Omental fat pad (tissue), 4 donors: ENCODE results near the gene MAPKAP1. TPM values are rescaled to one million over a fixed set of nuclear protein-coding genes. Genes with fewer than 3 reads are reported as not detected.

Experiments
- ATAC-seq: fragments of 150-250 bp; one replicate; pipeline ENCODE4 v1.9.1; 2016; ENCODE audit warnings: mild to moderate bottlenecking, moderate library complexity; ENCODE audit not compliant: low FRiP score
- DNase-seq: peaks from one replicate; pipeline ENCODE4 v3.0.0-alpha.2; 2019; ENCODE audit warnings: low spot score
- total RNA-seq, 4 donors: library from RNA; depleted of rRNA; stranded (reverse); fragments of >200 nt; gene quantifications; one replicate each; pipeline ENCODE4 v1.1.0, GENCODE V29; 2016
- TF ChIP-seq, protein P1 (sequence below), 3 donors: fragments of 450-650 bp; IDR thresholded peaks; one replicate each; pipeline ENCODE4 v1.5.1; 2016 to 2017; ENCODE audit warnings: antibody characterized with exemption in 3 of 3, mild to moderate bottlenecking in 3 of 3, moderate library complexity in 2 of 3

Gene MAPKAP1
- total RNA-seq, 4 donors from 2014 or later, result 60.0 to 78.0 (median 72.9) TPM

DNA sequence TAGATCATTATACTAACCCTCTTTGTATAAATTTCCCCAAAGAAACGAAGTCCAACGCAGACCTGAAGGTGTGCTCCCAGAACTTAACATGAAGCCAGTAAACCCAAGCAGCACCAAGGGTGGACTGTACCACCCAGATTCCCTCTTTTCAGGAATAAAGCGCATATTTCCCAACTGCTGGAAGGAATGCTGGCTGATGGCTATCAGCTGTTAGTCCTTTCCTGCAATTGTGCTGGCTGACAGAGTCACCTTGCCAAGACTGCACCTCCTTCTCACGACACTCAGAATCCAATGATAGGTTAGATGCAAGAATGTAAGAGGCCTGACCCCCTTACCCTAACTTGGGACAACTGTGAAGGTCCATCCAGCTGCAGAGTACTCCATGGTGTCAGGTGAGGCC, 93.9 kb downstream of the MAPKAP1 start:
- TF ChIP-seq, protein P1, sequence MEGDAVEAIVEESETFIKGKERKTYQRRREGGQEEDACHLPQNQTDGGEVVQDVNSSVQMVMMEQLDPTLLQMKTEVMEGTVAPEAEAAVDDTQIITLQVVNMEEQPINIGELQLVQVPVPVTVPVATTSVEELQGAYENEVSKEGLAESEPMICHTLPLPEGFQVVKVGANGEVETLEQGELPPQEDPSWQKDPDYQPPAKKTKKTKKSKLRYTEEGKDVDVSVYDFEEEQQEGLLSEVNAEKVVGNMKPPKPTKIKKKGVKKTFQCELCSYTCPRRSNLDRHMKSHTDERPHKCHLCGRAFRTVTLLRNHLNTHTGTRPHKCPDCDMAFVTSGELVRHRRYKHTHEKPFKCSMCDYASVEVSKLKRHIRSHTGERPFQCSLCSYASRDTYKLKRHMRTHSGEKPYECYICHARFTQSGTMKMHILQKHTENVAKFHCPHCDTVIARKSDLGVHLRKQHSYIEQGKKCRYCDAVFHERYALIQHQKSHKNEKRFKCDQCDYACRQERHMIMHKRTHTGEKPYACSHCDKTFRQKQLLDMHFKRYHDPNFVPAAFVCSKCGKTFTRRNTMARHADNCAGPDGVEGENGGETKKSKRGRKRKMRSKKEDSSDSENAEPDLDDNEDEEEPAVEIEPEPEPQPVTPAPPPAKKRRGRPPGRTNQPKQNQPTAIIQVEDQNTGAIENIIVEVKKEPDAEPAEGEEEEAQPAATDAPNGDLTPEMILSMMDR (IDR thresholded peaks at IDR 0.05), result no peak
- no peak for DNase-seq
- no peak for ATAC-seq

- ATAC-seq (no peak), DNase-seq (no peak)
- TF ChIP-seq, protein P1 (IDR thresholded peaks at IDR 0.05), result no peak
These were observed 94.4 kb downstream of the MAPKAP1 start for GRCh38 chr9:125612616-125613015.

- TF ChIP-seq, protein P1 (IDR thresholded peaks at IDR 0.05), result no peak
- no peak for ATAC-seq
- DNase-seq, result no peak
These were observed 95.8 kb downstream of the MAPKAP1 start for GRCh38 chr9:125611121-125611765.

- DNase-seq (no peak), ATAC-seq (no peak)
- TF ChIP-seq, protein P1 (IDR thresholded peaks at IDR 0.05), result no peak
These were observed 97.3 kb downstream of the MAPKAP1 start for GRCh38 chr9:125609744-125610143.

DNA sequence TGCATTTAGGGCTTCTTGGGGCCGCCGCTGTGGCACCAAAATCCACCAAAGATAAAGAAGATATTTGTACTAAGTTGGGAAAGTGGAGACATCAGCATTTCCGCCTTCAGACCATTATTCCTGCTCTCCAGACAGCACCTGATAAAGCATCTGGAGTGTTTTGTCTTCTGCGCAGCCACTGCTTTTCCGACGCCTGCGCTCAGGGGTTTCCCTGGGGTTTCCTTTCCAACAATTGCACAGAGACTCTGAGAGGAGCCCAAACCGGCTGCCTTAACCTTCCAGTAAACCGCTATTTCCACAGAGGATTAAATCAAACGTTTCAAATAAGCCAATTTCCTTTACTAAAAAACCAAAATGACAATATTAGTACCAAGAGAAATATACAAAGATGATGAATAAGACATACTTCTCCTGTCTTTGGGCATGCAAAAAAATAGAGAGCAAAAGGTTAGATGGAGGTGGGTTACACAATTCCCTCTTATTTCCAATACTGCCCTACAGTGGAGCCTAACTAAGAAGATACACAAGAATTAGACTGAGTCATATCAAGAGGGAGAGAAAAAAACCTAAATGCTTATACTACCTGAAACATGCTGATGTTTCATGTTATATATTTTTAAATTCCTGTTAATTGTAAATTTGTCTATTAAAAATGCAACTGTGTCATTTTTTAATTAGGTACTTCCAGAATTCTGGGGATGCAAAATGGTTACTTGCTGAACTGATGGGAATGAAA, 98.4 kb downstream of the MAPKAP1 start:
- TF ChIP-seq, protein P1 (IDR thresholded peaks at IDR 0.05), result no peak
- no peak for DNase-seq
- no peak for ATAC-seq

- TF ChIP-seq, protein P1 (IDR thresholded peaks at IDR 0.05), result no peak
- ATAC-seq (no peak), DNase-seq (no peak)
These were observed 102.8 kb downstream of the MAPKAP1 start for GRCh38 chr9:125604196-125604595.
